K562 (cell line): Measurements from ENCODE around the gene ICAM1. TPM values are rescaled to one million over a fixed set of nuclear protein-coding genes. Genes with fewer than 3 reads are reported as not detected.

Source experiments
- BCOR ChIP-seq: fragments of 450-650 bp; IDR thresholded peaks from 2 replicates; pipeline ENCODE4 v1.6.1; 2016
- COPS2 ChIP-seq: fragments of 450-650 bp; conservative IDR thresholded peaks from 2 replicates; pipeline ENCODE4 v1.6.1; 2016; ENCODE audit warnings: mild to moderate bottlenecking, moderate library complexity
- DIDO1 ChIP-seq: fragments of 450-650 bp; IDR thresholded peaks from 2 replicates; pipeline ENCODE4 v1.6.1; 2016; ENCODE audit warnings: low read depth, missing biosample characterization, missing genetic modification characterization
- GABPB1 ChIP-seq: sonication (generic); formaldehyde crosslinking; IDR thresholded peaks from 2 replicates; pipeline ENCODE4 v1.8.0; 2022; ENCODE audit warnings: mild to moderate bottlenecking, missing genetic modification reagents
- GTF2B ChIP-seq: IDR thresholded peaks from 2 replicates; pipeline ENCODE4 v1.6.1; 2011; ENCODE audit not compliant: insufficient read length; ENCODE audit errors: extremely low read depth
- LCOR ChIP-seq: sonication (generic); formaldehyde crosslinking; IDR thresholded peaks from 2 replicates; pipeline ENCODE4 v1.8.0; 2022; ENCODE audit warnings: mild to moderate bottlenecking, missing genetic modification reagents
- NEUROD1 ChIP-seq: fragments of 150-350 bp; IDR thresholded peaks from 2 replicates; pipeline ENCODE4 v1.6.1; 2014; ENCODE audit warnings: borderline replicate concordance, low read length, low read depth; ENCODE audit not compliant: partially characterized antibody
- PHF21A ChIP-seq: fragments of 450-650 bp; IDR thresholded peaks from 2 replicates; pipeline ENCODE4 v1.6.1; 2017; ENCODE audit warnings: low read depth, borderline replicate concordance
- POLR3G ChIP-seq: IDR thresholded peaks from 2 replicates; pipeline ENCODE4 v1.6.1; 2011; ENCODE audit not compliant: insufficient read length, insufficient replicate concordance; ENCODE audit errors: extremely low read depth
- TARDBP ChIP-seq: fragments of 450-650 bp; IDR thresholded peaks from 2 replicates; pipeline ENCODE4 v1.6.1; 2016
- TBL1XR1 ChIP-seq, 2 experiments: IDR thresholded peaks; 2 replicates each; pipeline ENCODE4 v1.6.1; 2012; ENCODE audit warnings: improper control_type of control experiment in 2 of 2, low read length in 2 of 2, mild to moderate bottlenecking in 1 of 2
- TBP ChIP-seq: optimal IDR thresholded peaks from 2 replicates; pipeline ENCODE3; 2011; ENCODE audit warnings: low read depth, low read length, improper control_type of control experiment
- TCF15 ChIP-seq: fragments of 250-450 bp; sonication (Bioruptor Pico); IDR thresholded peaks from 2 replicates; pipeline ENCODE4 v1.8.0; 2022; ENCODE audit warnings: moderate library complexity, mild to moderate bottlenecking, inconsistent platforms
- TCF7L2 ChIP-seq: fragments of 150-350 bp; IDR thresholded peaks from 2 replicates; pipeline ENCODE4 v1.6.1; 2016; ENCODE audit warnings: low read depth, mild to moderate bottlenecking, low read length, moderate library complexity
- XRCC4 ChIP-seq: IDR thresholded peaks from one replicate; pipeline ENCODE4 v1.6.1; 2011; ENCODE audit not compliant: insufficient read depth, insufficient read length; ENCODE audit errors: extremely low read depth
- ZC3H4 ChIP-seq: sonication (generic); formaldehyde crosslinking; IDR thresholded peaks from 2 replicates; pipeline ENCODE4 v1.9.0; 2021; ENCODE audit warnings: missing genetic modification reagents, borderline replicate concordance
- ZNF140 ChIP-seq: fragments of 250-450 bp; sonication (Bioruptor Pico); IDR thresholded peaks from 2 replicates; pipeline ENCODE4 v1.8.0; 2021; ENCODE audit warnings: moderate library complexity, mild to moderate bottlenecking, inconsistent platforms
- ZNF146 ChIP-seq: IDR thresholded peaks from one replicate; pipeline ENCODE4 v1.6.1; 2018; ENCODE audit warnings: missing compliant biosample characterization; ENCODE audit not compliant: unreplicated experiment
- ZNF316 ChIP-seq: fragments of 450-650 bp; IDR thresholded peaks from 2 replicates; pipeline ENCODE4 v1.6.1; 2016
- ZNF507 ChIP-seq: conservative IDR thresholded peaks from 2 replicates; pipeline ENCODE4 v1.6.1; 2017; ENCODE audit warnings: missing genetic modification characterization, missing compliant biosample characterization
- ZNF764 ChIP-seq: fragments of 250-450 bp; sonication (Bioruptor Pico); IDR thresholded peaks from 2 replicates; pipeline ENCODE4 v1.4.0; 2020; ENCODE audit warnings: low read depth, mild to moderate bottlenecking, moderate library complexity
- polyA plus RNA-seq, 8 experiments: library from polyadenylated mRNA; depleted of rRNA in 4 of 8; stranded (reverse) in 5 of 8; unstranded in 3 of 8; fragments of >200 nt; fragmentation: Nextera tagmentation in 2 of 8; fragmentation: Illumina TruSeq in 1 of 8; extraction: Ambion mirVana in 2 of 8; extraction: Trizol in 1 of 8; gene quantifications; 2 replicates each; pipeline versions ENCODE4 v1.2.1 to v1.2.3, GENCODE V29; 2011 to 2014; ENCODE audit warnings: inconsistent platforms in 1 of 8, missing spikeins in 1 of 8
- total RNA-seq, 7 experiments: library from RNA; depleted of rRNA in 6 of 7; stranded (reverse); fragments of >200 nt in 6 of 7; fragmentation: Illumina TruSeq in 2 of 7; extraction: Trizol in 2 of 7; gene quantifications; 2 replicates each; pipeline versions ENCODE4 v1.2.1 to v1.2.3, GENCODE V29; 2011 to 2021; ENCODE audit warnings: low replicate concordance in 1 of 7
- TF ChIP-seq, protein P1 (sequence below), 2 experiments: IDR thresholded peaks in 1 of 2; conservative IDR thresholded peaks in 1 of 2; 2 replicates each; pipeline ENCODE4 v1.6.1; 2016; ENCODE audit warnings: low read depth in 2 of 2, mild to moderate bottlenecking in 1 of 2, missing compliant biosample characterization in 1 of 2, missing genetic modification characterization in 1 of 2, moderate library complexity in 1 of 2
- TF ChIP-seq, protein P2 (sequence below): fragments of 250-450 bp; sonication (Bioruptor Pico); IDR thresholded peaks from 2 replicates; pipeline ENCODE4 v1.9.0; 2021; ENCODE audit warnings: mild to moderate bottlenecking
- TF ChIP-seq, protein P3 (sequence below): fragments of 450-650 bp; conservative IDR thresholded peaks from 2 replicates; pipeline ENCODE4 v1.6.1; 2016; ENCODE audit warnings: missing genetic modification characterization, low read depth, mild to moderate bottlenecking, control low read depth, missing compliant biosample characterization

ICAM1 gene
- total and polyA plus RNA-seq, 9 of the 15 experiments (the other 6 are each of a cell fraction or from before 2014, with no cell fraction given): 2.3 to 24.4 (median 13.4) TPM

DNA sequence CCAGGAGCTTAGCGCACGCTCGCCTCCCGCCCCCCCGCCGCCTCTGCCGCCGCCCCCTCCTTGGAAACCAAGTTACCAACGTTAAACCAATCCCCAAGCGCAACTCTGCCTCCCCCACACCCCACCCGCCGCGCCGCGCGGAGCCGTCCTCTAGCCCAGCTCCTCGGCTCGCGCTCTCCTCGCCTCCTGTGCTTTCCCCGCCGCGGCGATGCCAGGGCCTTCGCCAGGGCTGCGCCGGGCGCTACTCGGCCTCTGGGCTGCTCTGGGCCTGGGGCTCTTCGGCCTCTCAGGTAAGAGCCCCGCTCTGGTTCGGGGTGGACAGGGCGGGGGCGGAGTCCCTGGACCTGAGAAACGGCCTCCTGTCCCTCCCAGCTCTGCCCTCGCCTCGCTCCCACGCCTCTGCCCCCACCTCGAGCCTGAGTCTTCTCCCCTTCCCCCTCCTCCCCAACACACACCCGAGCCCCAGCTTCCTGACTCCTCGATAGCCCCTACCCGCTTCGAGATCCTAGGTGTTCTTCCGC lies 19.0 kb downstream of the ICAM1 start, which contains the start of gene ICAM5 (continued):
- TF ChIP-seq COPS2: no peak
- no peak for TF ChIP-seq ZNF140 (CRISPR knock-in tag)
- no peak for TF ChIP-seq GTF2B
- TF ChIP-seq TARDBP: 0 out of 2 replicates have a peak, but pooled peaks have one; percentile 41
- TF ChIP-seq ZNF316: no peak
- TF ChIP-seq PHF21A: no peak
- TF ChIP-seq, protein P1, sequence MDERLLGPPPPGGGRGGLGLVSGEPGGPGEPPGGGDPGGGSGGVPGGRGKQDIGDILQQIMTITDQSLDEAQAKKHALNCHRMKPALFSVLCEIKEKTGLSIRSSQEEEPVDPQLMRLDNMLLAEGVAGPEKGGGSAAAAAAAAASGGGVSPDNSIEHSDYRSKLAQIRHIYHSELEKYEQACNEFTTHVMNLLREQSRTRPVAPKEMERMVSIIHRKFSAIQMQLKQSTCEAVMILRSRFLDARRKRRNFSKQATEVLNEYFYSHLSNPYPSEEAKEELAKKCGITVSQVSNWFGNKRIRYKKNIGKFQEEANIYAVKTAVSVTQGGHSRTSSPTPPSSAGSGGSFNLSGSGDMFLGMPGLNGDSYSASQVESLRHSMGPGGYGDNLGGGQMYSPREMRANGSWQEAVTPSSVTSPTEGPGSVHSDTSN (CRISPR knock-in tag; IDR thresholded peaks at IDR 0.05; ENCODE audit: low read depth): no peak
- TF ChIP-seq, protein P1 (tag; conservative IDR thresholded peaks at IDR 0.05; ENCODE audit: low read depth): no peak
- no peak for TF ChIP-seq ZNF507
- no peak for TF ChIP-seq TCF7L2
- no peak for TF ChIP-seq BCOR
- peak; percentile 70; the same call in 1 of the 2 replicates for TF ChIP-seq GABPB1 (CRISPR knock-in tag)
- TF ChIP-seq ZC3H4: no peak
- TF ChIP-seq TCF15: no peak
- no peak for TF ChIP-seq ZNF146 (CRISPR knock-in tag)
- TF ChIP-seq ZNF764 (CRISPR knock-in tag): no peak
- peak; percentile 48 for TF ChIP-seq TBP
- 0 out of 4 replicates have a peak, but pooled peaks of 1 of the 2 experiments have one; percentile 44 for TF ChIP-seq TBL1XR1 (IDR thresholded peaks at IDR 0.05; ENCODE audit: low read length in 2 of 2)
- no peak for TF ChIP-seq XRCC4
- TF ChIP-seq, protein P2, sequence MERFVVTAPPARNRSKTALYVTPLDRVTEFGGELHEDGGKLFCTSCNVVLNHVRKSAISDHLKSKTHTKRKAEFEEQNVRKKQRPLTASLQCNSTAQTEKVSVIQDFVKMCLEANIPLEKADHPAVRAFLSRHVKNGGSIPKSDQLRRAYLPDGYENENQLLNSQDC (CRISPR knock-in tag): no peak
- TF ChIP-seq NEUROD1: no peak
- TF ChIP-seq, protein P3, sequence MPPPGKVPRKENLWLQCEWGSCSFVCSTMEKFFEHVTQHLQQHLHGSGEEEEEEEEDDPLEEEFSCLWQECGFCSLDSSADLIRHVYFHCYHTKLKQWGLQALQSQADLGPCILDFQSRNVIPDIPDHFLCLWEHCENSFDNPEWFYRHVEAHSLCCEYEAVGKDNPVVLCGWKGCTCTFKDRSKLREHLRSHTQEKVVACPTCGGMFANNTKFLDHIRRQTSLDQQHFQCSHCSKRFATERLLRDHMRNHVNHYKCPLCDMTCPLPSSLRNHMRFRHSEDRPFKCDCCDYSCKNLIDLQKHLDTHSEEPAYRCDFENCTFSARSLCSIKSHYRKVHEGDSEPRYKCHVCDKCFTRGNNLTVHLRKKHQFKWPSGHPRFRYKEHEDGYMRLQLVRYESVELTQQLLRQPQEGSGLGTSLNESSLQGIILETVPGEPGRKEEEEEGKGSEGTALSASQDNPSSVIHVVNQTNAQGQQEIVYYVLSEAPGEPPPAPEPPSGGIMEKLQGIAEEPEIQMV (tag): no peak
- TF ChIP-seq POLR3G: no peak
- TF ChIP-seq DIDO1 (tag): no peak
- TF ChIP-seq LCOR (CRISPR knock-in tag): no peak
